K562 (cell line): Measurements from ENCODE around the gene PTGES3. TPM values are rescaled to one million over a fixed set of nuclear protein-coding genes. Genes with fewer than 3 reads are reported as not detected.

Experiments
- CCNT2 ChIP-seq: IDR thresholded peaks from 2 replicates; pipeline ENCODE4 v1.6.1; 2011; ENCODE audit warnings: borderline replicate concordance, low read depth, mild to moderate bottlenecking, moderate library complexity, mixed read lengths, low read length; ENCODE audit not compliant: insufficient read length; ENCODE audit errors: extremely low read depth
- DDX20 ChIP-seq: fragments of 450-650 bp; IDR thresholded peaks from 2 replicates; pipeline ENCODE4 v1.6.1; 2016; ENCODE audit warnings: missing genetic modification characterization, low read depth, mild to moderate bottlenecking, missing compliant biosample characterization, moderate library complexity
- EGR1 ChIP-seq: fragments of 450-650 bp; conservative IDR thresholded peaks from 2 replicates; pipeline ENCODE4 v1.6.1; 2017; ENCODE audit warnings: mild to moderate bottlenecking
- ESRRB ChIP-seq: fragments of 250-450 bp; sonication (Bioruptor Pico); IDR thresholded peaks from 2 replicates; pipeline ENCODE4 v1.5.0; 2020; ENCODE audit warnings: mild to moderate bottlenecking, moderate library complexity, borderline replicate concordance
- FIP1L1 ChIP-seq: fragments of 200-400 bp; formaldehyde crosslinking; IDR thresholded peaks from 2 replicates; pipeline ENCODE4 v1.6.1; 2018; ENCODE audit warnings: mild to moderate bottlenecking, low read depth, low read length; ENCODE audit not compliant: poor library complexity, severe bottlenecking
- GTF2B ChIP-seq: IDR thresholded peaks from 2 replicates; pipeline ENCODE4 v1.6.1; 2011; ENCODE audit not compliant: insufficient read length; ENCODE audit errors: extremely low read depth
- KHSRP ChIP-seq: fragments of 450-650 bp; IDR thresholded peaks from 2 replicates; pipeline ENCODE4 v1.6.1; 2017
- MAZ ChIP-seq, 2 experiments: fragments of 450-650 bp in 1 of 2; sonication (generic) in 1 of 2; formaldehyde crosslinking; IDR thresholded peaks in 1 of 2; conservative IDR thresholded peaks in 1 of 2; 2 replicates each; pipeline versions ENCODE4 v1.4.0 to v1.5.0; 2020; ENCODE audit warnings: mild to moderate bottlenecking in 1 of 2, missing genetic modification reagents in 1 of 2
- MCM7 ChIP-seq, 2 experiments: fragments of 450-650 bp; IDR thresholded peaks; 2 replicates each; pipeline ENCODE4 v1.6.1; 2016 to 2018
- PHF21A ChIP-seq: fragments of 450-650 bp; IDR thresholded peaks from 2 replicates; pipeline ENCODE4 v1.6.1; 2017; ENCODE audit warnings: low read depth, borderline replicate concordance
- PHF8 ChIP-seq: fragments of 200-600 bp; sonication (generic); IDR thresholded peaks from 2 replicates; pipeline ENCODE4 v1.6.1; 2012; ENCODE audit warnings: mixed run types, mild to moderate bottlenecking, inconsistent platforms, low read length, moderate library complexity, borderline replicate concordance
- SMAD4 ChIP-seq: fragments of 250-450 bp; sonication (Bioruptor Pico); conservative IDR thresholded peaks from 2 replicates; pipeline ENCODE4 v1.8.0; 2021; ENCODE audit warnings: inconsistent platforms, mild to moderate bottlenecking, moderate library complexity
- THAP12 ChIP-seq: fragments of 250-450 bp; sonication (Bioruptor Pico); IDR thresholded peaks from 2 replicates; pipeline ENCODE4 v1.9.0; 2021; ENCODE audit warnings: mild to moderate bottlenecking, inconsistent platforms
- ZBTB49 ChIP-seq: sonication (generic); formaldehyde crosslinking; IDR thresholded peaks from 2 replicates; pipeline ENCODE4 v1.8.0; 2022; ENCODE audit warnings: missing genetic modification reagents, mild to moderate bottlenecking, borderline replicate concordance
- ZBTB8A ChIP-seq: fragments of 450-650 bp; IDR thresholded peaks from 2 replicates; pipeline ENCODE4 v1.6.1; 2018; ENCODE audit warnings: mild to moderate bottlenecking, moderate library complexity; ENCODE audit not compliant: partially characterized antibody
- ZNF12 ChIP-seq: sonication (generic); formaldehyde crosslinking; IDR thresholded peaks from 2 replicates; pipeline ENCODE4 v1.4.0; 2020; ENCODE audit warnings: mild to moderate bottlenecking, missing genetic modification reagents
- ZNF134 ChIP-seq: fragments of 250-450 bp; sonication (Bioruptor Pico); conservative IDR thresholded peaks from 2 replicates; pipeline ENCODE4 v1.4.0; 2020
- ZNF143 ChIP-seq: sonication (generic); formaldehyde crosslinking; IDR thresholded peaks from 2 replicates; pipeline ENCODE4 v1.9.0; 2022; ENCODE audit warnings: mild to moderate bottlenecking, missing genetic modification reagents
- ZNF24 ChIP-seq: fragments of 450-650 bp; IDR thresholded peaks from 2 replicates; pipeline ENCODE4 v1.6.1; 2016
- ZNF384 ChIP-seq: IDR thresholded peaks from 2 replicates; pipeline ENCODE4 v1.6.1; 2012; ENCODE audit warnings: low read depth, low read length, improper control_type of control experiment
- ZNF398 ChIP-seq: fragments of 250-450 bp; sonication (Bioruptor Pico); IDR thresholded peaks from 2 replicates; pipeline ENCODE4 v1.8.0; 2021; ENCODE audit warnings: moderate library complexity, mild to moderate bottlenecking, inconsistent platforms
- ZNF507 ChIP-seq: conservative IDR thresholded peaks from 2 replicates; pipeline ENCODE4 v1.6.1; 2017; ENCODE audit warnings: missing genetic modification characterization, missing compliant biosample characterization
- ZZZ3 ChIP-seq: fragments of 450-650 bp; IDR thresholded peaks from 2 replicates; pipeline ENCODE4 v1.6.1; 2016; ENCODE audit warnings: antibody characterized with exemption, mild to moderate bottlenecking, moderate library complexity
- polyA plus RNA-seq, 8 experiments: library from polyadenylated mRNA; depleted of rRNA in 4 of 8; stranded (reverse) in 5 of 8; unstranded in 3 of 8; fragments of >200 nt; fragmentation: Nextera tagmentation in 2 of 8; fragmentation: Illumina TruSeq in 1 of 8; extraction: Ambion mirVana in 2 of 8; extraction: Trizol in 1 of 8; gene quantifications; 2 replicates each; pipeline versions ENCODE4 v1.2.1 to v1.2.3, GENCODE V29; 2011 to 2014; ENCODE audit warnings: inconsistent platforms in 1 of 8, missing spikeins in 1 of 8
- total RNA-seq, 7 experiments: library from RNA; depleted of rRNA in 6 of 7; stranded (reverse); fragments of >200 nt in 6 of 7; fragmentation: Illumina TruSeq in 2 of 7; extraction: Trizol in 2 of 7; gene quantifications; 2 replicates each; pipeline versions ENCODE4 v1.2.1 to v1.2.3, GENCODE V29; 2011 to 2021; ENCODE audit warnings: low replicate concordance in 1 of 7

Gene PTGES3
- total and polyA plus RNA-seq, 9 of the 15 experiments (the other 6 are each of a cell fraction or from before 2014, with no cell fraction given): 163 to 501 (median 213) TPM

GRCh38 chr12:56630180-56630632, 57.9 kb downstream of the PTGES3 start, which contains the start of gene BAZ2A (continued):
- TF ChIP-seq ZBTB49 (no peak), ZNF398 (no peak), ZBTB8A (no peak), PHF21A (no peak), DDX20 (tag) (no peak), ZNF143 (no peak), PHF8 (no peak), EGR1 (peak; percentile 67), MAZ (CRISPR knock-in tag; conservative IDR thresholded peaks at IDR 0.05 in 1 of 2, IDR thresholded peaks at IDR 0.05 in 1 of 2) (peak; percentile 90 to 96), THAP12 (CRISPR knock-in tag) (no peak), ESRRB (CRISPR knock-in tag) (no peak), KHSRP (no peak), ZZZ3 (no peak), ZNF24 (0 out of 2 replicates have a peak, but pooled peaks have one; percentile 23), GTF2B (no peak), CCNT2 (peak; percentile 77), MCM7 (IDR thresholded peaks at IDR 0.05) (no peak), ZNF134 (CRISPR knock-in tag) (no peak), ZNF384 (0 out of 2 replicates have a peak, but pooled peaks have one; percentile 11), ZNF12 (CRISPR knock-in tag) (no peak), ZNF507 (tag) (no peak), FIP1L1 (peak; percentile 44), SMAD4 (CRISPR knock-in tag) (peak; percentile 86)
